HFF-Myc (cell line): Measurements from ENCODE around the gene HS3ST6.
"Not testable (repeated sequence)": the region's sequence is repeated elsewhere in the genome, so short reads cannot be mapped to it uniquely, and the experiment has no call there.

Experiments used
- DNase-seq: peaks from one replicate; pipeline ENCODE4 v3.0.0-alpha.2; 2011; ENCODE audit warnings: low read depth; ENCODE audit errors: extremely low read depth
- H3K4me3 ChIP-seq: replicated peaks from 2 replicates; pipeline ENCODE4 v1.5.1; 2011; ENCODE audit warnings: low read depth, mild to moderate bottlenecking, control low read depth, low read length
- TF ChIP-seq, protein P1 (sequence below): IDR thresholded peaks from 2 replicates; pipeline ENCODE4 v1.5.1; 2012; ENCODE audit warnings: mild to moderate bottlenecking, low read depth, low read length, control low read depth; ENCODE audit errors: missing control alignments

The HS3ST6 gene

GRCh38 chr16:1961651-1962067, 43.4 kb upstream of the HS3ST6 start:
- H3K4me3 ChIP-seq, result peak overlapping the region; percentile 86
- TF ChIP-seq, protein P1, sequence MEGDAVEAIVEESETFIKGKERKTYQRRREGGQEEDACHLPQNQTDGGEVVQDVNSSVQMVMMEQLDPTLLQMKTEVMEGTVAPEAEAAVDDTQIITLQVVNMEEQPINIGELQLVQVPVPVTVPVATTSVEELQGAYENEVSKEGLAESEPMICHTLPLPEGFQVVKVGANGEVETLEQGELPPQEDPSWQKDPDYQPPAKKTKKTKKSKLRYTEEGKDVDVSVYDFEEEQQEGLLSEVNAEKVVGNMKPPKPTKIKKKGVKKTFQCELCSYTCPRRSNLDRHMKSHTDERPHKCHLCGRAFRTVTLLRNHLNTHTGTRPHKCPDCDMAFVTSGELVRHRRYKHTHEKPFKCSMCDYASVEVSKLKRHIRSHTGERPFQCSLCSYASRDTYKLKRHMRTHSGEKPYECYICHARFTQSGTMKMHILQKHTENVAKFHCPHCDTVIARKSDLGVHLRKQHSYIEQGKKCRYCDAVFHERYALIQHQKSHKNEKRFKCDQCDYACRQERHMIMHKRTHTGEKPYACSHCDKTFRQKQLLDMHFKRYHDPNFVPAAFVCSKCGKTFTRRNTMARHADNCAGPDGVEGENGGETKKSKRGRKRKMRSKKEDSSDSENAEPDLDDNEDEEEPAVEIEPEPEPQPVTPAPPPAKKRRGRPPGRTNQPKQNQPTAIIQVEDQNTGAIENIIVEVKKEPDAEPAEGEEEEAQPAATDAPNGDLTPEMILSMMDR, result no peak
- no peak for DNase-seq

GRCh38 chr16:1960665-1961630, 42.7 kb upstream of the HS3ST6 start:
- peak; percentile 46 for DNase-seq
- TF ChIP-seq, protein P1, result no peak
- H3K4me3 ChIP-seq, result peak overlapping the region; percentile 86

GRCh38 chr16:1959269-1960039, 41.2 kb upstream of the HS3ST6 start, which contains the start of gene NDUFB10:
NDUFB10 (plus strand) TSS chr16:1959538; CDS start chr16:1959625, 87 bp downstream.
- DNase-seq, result peak; percentile 67
- peak within 1 kb of the TSS; percentile 86 for H3K4me3 ChIP-seq
- TF ChIP-seq, protein P1, result peak; percentile 66

- TF ChIP-seq, protein P1, result no peak
- peak overlapping the region; percentile 86; the same call in 1 of the 2 replicates for H3K4me3 ChIP-seq
- DNase-seq, result no peak
Observed at GRCh38 chr16:1958715-1959268, 40.6 kb upstream of the HS3ST6 start.

DNA sequence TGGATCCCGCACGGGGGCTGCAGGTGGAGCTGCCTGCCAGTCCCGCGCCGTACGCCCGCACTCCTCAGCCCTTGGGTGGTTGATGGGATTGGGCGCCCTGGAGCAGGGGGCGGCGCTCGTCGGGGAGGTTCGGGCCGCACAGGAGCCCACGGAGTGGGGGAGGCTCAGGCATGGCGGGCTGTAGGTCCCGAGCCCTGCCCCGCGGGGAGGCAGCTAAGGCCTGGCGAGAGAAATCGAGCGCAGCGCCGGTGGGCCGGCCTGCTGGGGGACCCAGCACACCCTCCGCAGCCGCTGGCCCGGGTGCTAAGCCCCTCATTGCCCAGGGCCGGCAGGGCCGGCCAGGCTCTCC, 39.9 kb upstream of the HS3ST6 start:
- not testable (repeated sequence) for H3K4me3 ChIP-seq, DNase-seq

DNA sequence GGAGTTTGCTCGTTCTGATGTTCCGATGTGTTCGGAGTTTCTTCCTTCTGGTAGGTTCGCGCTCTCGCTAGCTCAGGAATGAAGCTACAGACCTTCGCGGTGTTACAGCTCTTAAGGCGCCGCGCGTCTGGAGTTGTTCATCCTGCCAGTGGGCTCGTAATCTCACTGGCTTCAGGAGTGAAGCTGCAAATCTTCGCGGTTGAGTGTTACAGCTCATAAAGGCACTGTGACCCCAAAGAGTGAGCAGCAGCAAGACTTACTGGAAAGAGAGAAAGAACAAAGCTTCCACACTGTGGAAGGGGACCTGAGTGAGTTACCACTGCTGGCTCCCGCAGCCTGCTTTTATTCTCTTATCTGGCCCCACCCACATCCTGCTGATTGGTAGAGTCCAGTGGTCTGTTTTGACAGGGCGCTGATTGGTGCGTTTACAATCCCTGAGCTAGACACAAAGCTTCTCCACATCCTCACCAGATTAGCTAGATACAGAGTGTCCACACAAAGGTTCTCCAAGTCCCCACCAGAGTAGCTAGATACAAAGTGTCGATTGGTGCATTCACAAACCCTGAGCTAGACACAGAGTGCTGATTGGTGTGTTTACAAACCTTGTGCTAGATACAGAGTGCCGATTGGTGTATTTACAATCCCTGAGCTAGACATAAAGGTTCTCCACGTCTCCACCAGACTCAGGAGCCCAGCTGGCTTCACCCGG, 39.4 kb upstream of the HS3ST6 start:
- H3K4me3 ChIP-seq, DNase-seq: not testable (repeated sequence)

DNA sequence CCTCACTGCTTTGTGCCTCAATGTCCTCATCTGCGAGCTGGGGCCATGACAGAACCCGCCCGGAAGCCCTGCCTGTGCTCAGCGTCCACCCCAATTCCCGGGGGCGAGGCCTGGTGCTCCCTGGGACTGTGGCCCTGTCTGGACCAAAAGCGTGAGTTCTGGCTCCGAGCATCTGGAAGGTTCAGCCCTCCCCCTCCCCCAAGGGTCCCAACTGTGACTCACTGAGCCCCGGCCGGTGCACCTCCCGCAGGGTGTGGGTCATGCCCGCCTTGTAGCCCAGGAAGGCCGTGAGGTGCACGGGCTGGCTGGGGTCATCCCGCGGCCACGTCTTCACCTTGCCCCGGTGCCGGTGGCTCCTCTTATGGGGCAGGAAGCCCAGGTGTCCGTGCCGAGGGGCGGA, 35.5 kb upstream of the HS3ST6 start:
- TF ChIP-seq, protein P1, result no peak
- DNase-seq, result no peak
- H3K4me3 ChIP-seq, result no peak overlapping the region
